ENCODE results near the gene CNTNAP2. TPM values are rescaled to one million over a fixed set of nuclear protein-coding genes. Genes with fewer than 3 reads are reported as not detected.

Gene CNTNAP2
- total RNA-seq, 3 donors from 2014 or later (not counting 1 experiment from before 2014, with no cell fraction given) = 0.18 to 1.1 TPM; not detected in 1

DNA sequence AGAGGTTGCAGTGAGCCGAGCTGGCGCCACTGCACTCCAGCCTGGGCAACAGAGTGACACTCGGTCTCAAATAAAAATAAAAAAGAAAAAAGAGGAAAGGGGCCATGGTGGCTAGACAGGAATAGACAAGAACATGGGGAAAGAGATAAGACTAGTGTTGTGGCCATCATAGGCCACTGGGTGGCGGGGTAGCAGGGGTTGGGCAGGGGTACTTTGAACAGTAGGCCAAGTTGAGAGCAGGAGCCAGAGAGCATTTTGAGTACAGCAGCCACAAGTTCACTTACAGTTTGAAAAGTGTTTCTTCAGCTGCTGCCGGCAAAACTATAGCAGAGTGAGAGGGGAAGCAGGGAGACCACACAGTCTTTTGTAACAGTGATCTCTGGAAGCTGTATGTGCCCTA lies 656.0 kb downstream of the CNTNAP2 start:
- TF ChIP-seq, protein P1, sequence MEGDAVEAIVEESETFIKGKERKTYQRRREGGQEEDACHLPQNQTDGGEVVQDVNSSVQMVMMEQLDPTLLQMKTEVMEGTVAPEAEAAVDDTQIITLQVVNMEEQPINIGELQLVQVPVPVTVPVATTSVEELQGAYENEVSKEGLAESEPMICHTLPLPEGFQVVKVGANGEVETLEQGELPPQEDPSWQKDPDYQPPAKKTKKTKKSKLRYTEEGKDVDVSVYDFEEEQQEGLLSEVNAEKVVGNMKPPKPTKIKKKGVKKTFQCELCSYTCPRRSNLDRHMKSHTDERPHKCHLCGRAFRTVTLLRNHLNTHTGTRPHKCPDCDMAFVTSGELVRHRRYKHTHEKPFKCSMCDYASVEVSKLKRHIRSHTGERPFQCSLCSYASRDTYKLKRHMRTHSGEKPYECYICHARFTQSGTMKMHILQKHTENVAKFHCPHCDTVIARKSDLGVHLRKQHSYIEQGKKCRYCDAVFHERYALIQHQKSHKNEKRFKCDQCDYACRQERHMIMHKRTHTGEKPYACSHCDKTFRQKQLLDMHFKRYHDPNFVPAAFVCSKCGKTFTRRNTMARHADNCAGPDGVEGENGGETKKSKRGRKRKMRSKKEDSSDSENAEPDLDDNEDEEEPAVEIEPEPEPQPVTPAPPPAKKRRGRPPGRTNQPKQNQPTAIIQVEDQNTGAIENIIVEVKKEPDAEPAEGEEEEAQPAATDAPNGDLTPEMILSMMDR (IDR thresholded peaks at IDR 0.05) = no peak

DNA sequence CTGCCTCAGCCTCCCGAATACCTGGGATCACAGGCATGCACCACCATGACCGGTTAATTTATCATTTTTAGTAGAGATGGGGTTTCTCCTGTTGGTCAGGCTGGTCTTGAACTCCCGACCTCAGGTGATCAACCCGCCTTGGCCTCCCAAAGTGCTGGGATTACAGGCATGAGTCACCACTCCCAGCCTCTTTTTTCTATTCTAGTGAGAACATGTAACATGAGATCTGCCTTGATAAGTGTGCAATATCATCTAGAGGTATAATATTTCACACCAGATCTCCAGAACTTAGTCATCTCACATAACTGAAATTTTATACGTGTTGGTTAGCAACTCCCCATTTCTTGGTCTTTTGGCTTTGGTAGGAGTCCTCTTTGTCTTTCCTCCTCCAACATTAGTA lies 656.9 kb downstream of the CNTNAP2 start:
- DNase-seq (no peak), ATAC-seq (no peak)
- no peaks in the 10 kb centered on the region for H3K9me3 ChIP-seq (ENCODE audit: control insufficient read depth, insufficient read depth, low read length)
- H3K27me3 ChIP-seq (ENCODE audit: control insufficient read depth, insufficient read depth, low read length) = no peaks in the 10 kb centered on the region
- Mint-ChIP-seq H3K27me3 (ENCODE audit: low read depth in 2 of 2) (no peaks in the 10 kb centered on the region), H3K27ac (no peak overlapping the region), H3K4me1 (no peaks in the 10 kb centered on the region), H3K4me3 (no peak overlapping the region), H3K9me3 (peaks cover 7 to 16% of the 10 kb centered on the region in 2 donors), H3K36me3 (no peaks in the 10 kb centered on the region)
- TF ChIP-seq, protein P1 (IDR thresholded peaks at IDR 0.05) = no peak
- H3K27ac ChIP-seq (ENCODE audit: low read length) = no peak overlapping the region
- 90% methylated on average over 4 of the region's 5 CpGs for WGBS (ENCODE audit: insufficient coverage)
- no peaks in the 10 kb centered on the region for H3K4me1 ChIP-seq (ENCODE audit: control insufficient read depth, insufficient read depth, low read length)
- intact Hi-C loops (cut with micrococcal nuclease) = no loop called here
- no peak overlapping the region for H3K4me3 ChIP-seq (ENCODE audit: low read length)
- no peaks in the 10 kb centered on the region for H3K36me3 ChIP-seq (ENCODE audit: control insufficient read depth, insufficient read depth, low read length)

More for the DNA sequence above, 656.0 kb downstream of the CNTNAP2 start:
- ATAC-seq (no peak), DNase-seq (no peak)
- no peaks in the 10 kb centered on the region for H3K27me3 ChIP-seq (ENCODE audit: control insufficient read depth, insufficient read depth, low read length)
- intact Hi-C loops (cut with micrococcal nuclease) = no loop called here
- no peaks in the 10 kb centered on the region for H3K4me1 ChIP-seq (ENCODE audit: control insufficient read depth, insufficient read depth, low read length)
- Mint-ChIP-seq H3K4me3 (no peak overlapping the region), H3K4me1 (no peaks in the 10 kb centered on the region), H3K27ac (no peak overlapping the region), H3K27me3 (ENCODE audit: low read depth in 2 of 2) (no peaks in the 10 kb centered on the region), H3K9me3 (peaks cover 7 to 19% of the 10 kb centered on the region in 2 donors), H3K36me3 (no peaks in the 10 kb centered on the region)
- H3K36me3 ChIP-seq (ENCODE audit: control insufficient read depth, insufficient read depth, low read length) = no peaks in the 10 kb centered on the region
- H3K9me3 ChIP-seq (ENCODE audit: control insufficient read depth, insufficient read depth, low read length) = no peaks in the 10 kb centered on the region
- no peak overlapping the region for H3K4me3 ChIP-seq (ENCODE audit: low read length)
- WGBS (ENCODE audit: insufficient coverage) = 18% methylated on average over 5 of the region's 5 CpGs
- H3K27ac ChIP-seq (ENCODE audit: low read length) = no peak overlapping the region

DNA sequence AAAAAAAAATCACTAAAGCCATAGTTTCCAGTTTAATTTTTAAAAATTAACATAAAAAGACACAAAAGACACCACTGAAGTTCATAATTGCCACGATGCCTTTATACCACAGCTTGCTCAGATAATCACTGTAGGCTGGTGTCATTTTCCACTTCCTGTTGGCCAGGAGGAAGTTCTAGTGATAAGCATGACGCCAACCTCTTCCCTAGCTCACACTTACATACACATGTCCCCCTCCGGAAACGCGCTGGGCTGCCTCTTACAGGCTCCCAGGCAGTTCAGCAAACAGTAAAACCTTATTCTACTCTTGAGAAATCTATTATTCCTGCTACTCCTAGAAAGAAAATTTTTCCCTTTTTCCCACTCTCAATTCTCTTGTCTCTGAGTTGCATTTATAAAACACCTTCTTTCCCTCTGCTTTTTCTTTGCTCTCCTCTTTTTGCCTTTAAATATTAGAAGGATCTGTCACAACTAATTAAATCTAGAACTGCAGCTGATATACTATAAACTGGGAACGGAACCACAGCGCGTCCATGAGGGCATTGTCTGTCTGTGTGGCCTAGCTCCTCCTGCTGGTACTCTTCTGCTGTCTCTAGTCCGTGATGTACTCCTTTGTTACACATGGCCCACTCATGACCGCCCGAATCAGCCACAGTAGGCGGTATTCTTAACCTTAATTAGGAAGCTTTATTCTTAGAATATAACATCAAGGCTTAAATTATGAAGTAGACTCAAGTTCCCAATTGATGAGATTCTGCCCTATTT lies 664.9 kb downstream of the CNTNAP2 start:
- no peaks in the 10 kb centered on the region for H3K9me3 ChIP-seq (ENCODE audit: control insufficient read depth, insufficient read depth, low read length)
- DNase-seq (no peak), ATAC-seq (peak in 1 of 3 donors; percentile 62)
- H3K27me3 Mint-ChIP-seq (ENCODE audit: low read depth in 2 of 2) = no peaks in the 10 kb centered on the region
- H3K4me3 Mint-ChIP-seq = no peak overlapping the region
- H3K27ac ChIP-seq (ENCODE audit: low read length) = no peak overlapping the region
- no peaks in the 10 kb centered on the region for H3K36me3 Mint-ChIP-seq
- 74% methylated on average over 12 of the region's 12 CpGs for WGBS (ENCODE audit: insufficient coverage)
- no peak overlapping the region for H3K27ac Mint-ChIP-seq
- H3K4me1 ChIP-seq (ENCODE audit: control insufficient read depth, insufficient read depth, low read length) = no peaks in the 10 kb centered on the region
- H3K4me3 ChIP-seq (ENCODE audit: low read length) = no peak overlapping the region
- intact Hi-C loops (cut with micrococcal nuclease) = loop anchor here (10.0 kb wide), 1 partner anchor 63 kb away; no protein-coding TSS in a partner anchor
- peaks cover 4% of the 10 kb centered on the region in 2 donors for H3K9me3 Mint-ChIP-seq
- no peaks in the 10 kb centered on the region for H3K36me3 ChIP-seq (ENCODE audit: control insufficient read depth, insufficient read depth, low read length)
- no peaks in the 10 kb centered on the region for H3K4me1 Mint-ChIP-seq
- H3K27me3 ChIP-seq (ENCODE audit: control insufficient read depth, insufficient read depth, low read length) = no peaks in the 10 kb centered on the region
- TF ChIP-seq, protein P1 (IDR thresholded peaks at IDR 0.05) = no peak

Data from natural killer cell (primary cell).